IMR-90 (cell line): Measurements from ENCODE around the gene KLF17. TPM values are rescaled to one million over a fixed set of nuclear protein-coding genes. Genes with fewer than 3 reads are reported as not detected.

Experiments
- ATAC-seq: fragments of 200-7000 bp; cut with Tn5 transposase; 2 replicates; pipeline ENCODE4 v1.9.1; 2020; ENCODE audit warnings: low read depth, mild to moderate bottlenecking, moderate library complexity
- BruUV-seq: library from RNA; stranded (reverse); fragments of 400-500 nt; replicated peaks from 2 replicates; lab custom pipeline; 2021; lab: Mats Ljungman, UMichigan
- CTCF ChIA-PET: fragments of 300-600 bp; formaldehyde crosslinking; extraction: SDS; loops from one replicate; lab custom pipeline; 2021; ENCODE audit warnings: antibody characterized with exemption; lab: Yijun Ruan, JAX
- POLR2A ChIA-PET: fragments of 300-600 bp; sonication (Branson Sonifier 250); formaldehyde crosslinking; loops from one replicate; lab custom pipeline; 2022; ENCODE audit warnings: antibody characterized with exemption; ENCODE audit not compliant: unreplicated experiment; lab: Charles Lee
- DNase-seq: peaks from one replicate; pipeline ENCODE4 v3.0.0; 2013
- H2AFZ ChIP-seq: replicated peaks from 2 replicates; pipeline ENCODE3; 2013; ENCODE audit warnings: low read length, mild to moderate bottlenecking; ENCODE audit not compliant: poor library complexity
- H2AK5ac ChIP-seq: 2 replicates; pipeline ENCODE4 v1.6.1; 2013; ENCODE audit warnings: low read depth, low read length, inconsistent platforms
- H2AK9ac ChIP-seq: replicated peaks from 2 replicates; pipeline ENCODE3; 2013; ENCODE audit warnings: mild to moderate bottlenecking, low read depth, low read length, moderate library complexity; ENCODE audit not compliant: poor library complexity
- H2BK120ac ChIP-seq: 2 replicates; pipeline ENCODE4 v1.6.1; 2013; ENCODE audit warnings: low read depth, low read length, inconsistent platforms
- H2BK15ac ChIP-seq: 3 replicates; pipeline ENCODE4 v1.6.1; 2013; ENCODE audit warnings: low read depth, low read length, inconsistent platforms
- H2BK20ac ChIP-seq: 2 replicates; pipeline ENCODE4 v1.6.1; 2013; ENCODE audit warnings: low read depth, mild to moderate bottlenecking, inconsistent platforms, low read length, moderate library complexity
- H2BK5ac ChIP-seq: 2 replicates; pipeline ENCODE4 v1.6.1; 2013; ENCODE audit warnings: mild to moderate bottlenecking, low read depth, low read length, inconsistent platforms; ENCODE audit not compliant: poor library complexity, severe bottlenecking
- H3K14ac ChIP-seq: replicated peaks from 2 replicates; pipeline ENCODE4 v1.6.1; 2013; ENCODE audit warnings: low read depth, low read length, inconsistent platforms
- H3K18ac ChIP-seq: 2 replicates; pipeline ENCODE4 v1.6.1; 2013; ENCODE audit warnings: low read depth, low read length, control low read depth
- H3K23ac ChIP-seq: 2 replicates; pipeline ENCODE4 v1.6.1; 2013; ENCODE audit warnings: low read depth, low read length, inconsistent platforms
- H3K27ac ChIP-seq: 2 replicates; pipeline ENCODE4 v1.5.1; 2013; ENCODE audit warnings: mild to moderate bottlenecking, control low read depth, low read length; ENCODE audit not compliant: insufficient read depth
- H3K27me3 ChIP-seq: 2 replicates; pipeline ENCODE4 v1.6.1; 2013; ENCODE audit warnings: low read length; ENCODE audit not compliant: control insufficient read depth, insufficient read depth
- H3K36me3 ChIP-seq: 2 replicates; pipeline ENCODE4 v1.6.1; 2013; ENCODE audit warnings: low read length, mixed read lengths; ENCODE audit not compliant: control insufficient read depth, insufficient read depth
- H3K4ac ChIP-seq: 2 replicates; pipeline ENCODE4 v1.6.1; 2013; ENCODE audit warnings: low read depth, low read length, inconsistent platforms
- H3K4me1 ChIP-seq: 2 replicates; pipeline ENCODE4 v1.6.1; 2013; ENCODE audit warnings: low read length, mixed read lengths; ENCODE audit not compliant: control insufficient read depth, insufficient read depth
- H3K4me2 ChIP-seq: 2 replicates; pipeline ENCODE4 v1.6.1; 2013; ENCODE audit warnings: low read depth, mild to moderate bottlenecking, control low read depth, low read length, moderate library complexity
- H3K4me3 ChIP-seq: 2 replicates; pipeline ENCODE4 v1.5.1; 2013; ENCODE audit warnings: low read depth, mild to moderate bottlenecking, control low read depth, low read length, moderate library complexity; ENCODE audit not compliant: insufficient read depth
- H3K56ac ChIP-seq: 2 replicates; pipeline ENCODE4 v1.6.1; 2013; ENCODE audit warnings: low read length, inconsistent platforms; ENCODE audit not compliant: insufficient read depth; ENCODE audit errors: extremely low read depth
- H3K79me1 ChIP-seq, 2 experiments: 2 replicates each; pipeline ENCODE4 v1.6.1; 2013; ENCODE audit warnings: low read length in 2 of 2, inconsistent platforms in 1 of 2, low read depth in 1 of 2
- H3K9ac ChIP-seq: 2 replicates; pipeline ENCODE4 v1.6.1; 2013; ENCODE audit warnings: low read depth, low read length, control low read depth
- H3K9me1 ChIP-seq: 2 replicates; pipeline ENCODE4 v1.6.1; 2013; ENCODE audit warnings: low read length, inconsistent platforms; ENCODE audit not compliant: insufficient read depth
- H3K9me3 ChIP-seq: 2 replicates; pipeline ENCODE4 v1.6.1; 2013; ENCODE audit warnings: low read length; ENCODE audit not compliant: control insufficient read depth, insufficient read depth
- H4K20me1 ChIP-seq: 2 replicates; pipeline ENCODE4 v1.6.1; 2013; ENCODE audit warnings: low read length, inconsistent platforms; ENCODE audit not compliant: insufficient read depth
- H4K5ac ChIP-seq: 2 replicates; pipeline ENCODE4 v1.6.1; 2013; ENCODE audit warnings: mild to moderate bottlenecking, low read depth, low read length, control low read depth
- H4K8ac ChIP-seq, 2 experiments: 2 replicates each; pipeline ENCODE4 v1.6.1; 2013; ENCODE audit warnings: low read depth in 2 of 2, low read length in 2 of 2, control low read depth in 1 of 2, inconsistent platforms in 1 of 2
- H4K91ac ChIP-seq: 2 replicates; pipeline ENCODE4 v1.6.1; 2013; ENCODE audit warnings: low read depth, low read length, inconsistent platforms; ENCODE audit not compliant: insufficient read depth
- BHLHE40 ChIP-seq: fragments of 150-350 bp; IDR thresholded peaks from 2 replicates; pipeline ENCODE4 v1.6.1; 2016; ENCODE audit warnings: mild to moderate bottlenecking, low read depth, low read length
- CHD1 ChIP-seq: IDR thresholded peaks from 2 replicates; pipeline ENCODE4 v1.6.1; 2012; ENCODE audit warnings: low read depth, low read length, improper control_type of control experiment
- FOS ChIP-seq: fragments of 150-350 bp; IDR thresholded peaks from 2 replicates; pipeline ENCODE4 v1.6.1; 2016; ENCODE audit warnings: low read depth, low read length
- MAZ ChIP-seq: IDR thresholded peaks from 2 replicates; pipeline ENCODE4 v1.6.1; 2012; ENCODE audit warnings: low read depth, mild to moderate bottlenecking, low read length, improper control_type of control experiment, moderate library complexity, borderline replicate concordance
- NFE2L2 ChIP-seq: fragments of 150-350 bp; IDR thresholded peaks from 2 replicates; pipeline ENCODE4 v1.6.1; 2016; ENCODE audit warnings: low read depth, mild to moderate bottlenecking, low read length
- dilution Hi-C: fragments of 300-500 bp; cut with HindIII; formaldehyde crosslinking; loops from one replicate; pipeline ENCODE4 v1.14.3; 2018; ENCODE audit warnings: low sequenced_read_pairs; ENCODE audit not compliant: unreplicated experiment
- in situ Hi-C: fragments of 300-500 bp; cut with MboI; formaldehyde crosslinking; loops from 3 replicates; pipeline ENCODE4 v1.14.3; 2019; ENCODE audit warnings: low sequenced_read_pairs, inconsistent platforms, mixed read lengths
- intact Hi-C: fragments of 100-400 bp; cut with micrococcal nuclease; formaldehyde crosslinking; loops from 2 replicates; pipeline ENCODE4 v1.10.0; 2022
- polyA plus RNA-seq, 3 experiments: library from polyadenylated mRNA; depleted of rRNA; stranded (reverse); fragments of >200 nt; gene quantifications; 2 replicates each; pipeline ENCODE4 v1.2.3, GENCODE V29; 2012; ENCODE audit warnings: low replicate concordance in 1 of 3
- total RNA-seq: library from RNA; depleted of rRNA; stranded (reverse); fragments of >200 nt; gene quantifications from 2 replicates; pipeline ENCODE4 v1.2.3, GENCODE V29; 2012

Gene KLF17
- total and polyA plus RNA-seq, 2 of the 4 experiments (the other 2 are of a cell fraction), result 0.17 to 0.36 TPM

GRCh38 chr1:44072204-44072603 is 46.4 kb upstream of the KLF17 start:
- ChIA-PET CTCF (interaction anchor here (0.5 kb wide), 1 partner anchor 9 kb away, joined by 4 read pairs; no protein-coding TSS in a partner anchor), POLR2A (no interaction called here)
- peak overlapping the region; percentile 67; the same call in 1 of the 2 replicates for H3K14ac ChIP-seq
- peaks cover 13% of the 10 kb centered on the region for H3K4me1 ChIP-seq
- no peaks in the 10 kb centered on the region for H3K36me3 ChIP-seq
- no peak overlapping the region for H2AFZ ChIP-seq
- H2AK5ac ChIP-seq, result no peak overlapping the region
- H4K5ac ChIP-seq, result no peak overlapping the region
- H3K9ac ChIP-seq, result no peak overlapping the region
- intact Hi-C loops, result no loop called here
- H2BK20ac ChIP-seq, result peak overlapping the region; percentile 22; the same call in 1 of the 2 replicates
- H3K56ac ChIP-seq, result no peak overlapping the region
- H3K9me3 ChIP-seq, result no peaks in the 10 kb centered on the region
- no peak overlapping the region for H2BK5ac ChIP-seq
- no peaks in the 10 kb centered on the region for H4K20me1 ChIP-seq
- no peak overlapping the region for H2AK9ac ChIP-seq
- ATAC-seq (peak; percentile 88), DNase-seq (peak; percentile 98)
- peak overlapping the region; percentile 28; the same call in 1 of the 2 replicates for H3K18ac ChIP-seq
- no peak overlapping the region for H2BK120ac ChIP-seq
- H3K27me3 ChIP-seq, result no peaks in the 10 kb centered on the region
- H3K4ac ChIP-seq, result no peak overlapping the region
- TF ChIP-seq FOS, result peak; percentile 80; the same call in 1 of the 2 replicates
- TF ChIP-seq MAZ, result peak; percentile 48; the same call in 1 of the 2 replicates
- TF ChIP-seq NFE2L2, result no peak
- peak; percentile 53 for TF ChIP-seq BHLHE40
- TF ChIP-seq CHD1, result no peak
- in situ Hi-C loops, result no loop called here
- no peak overlapping the region for H3K27ac ChIP-seq
- dilution Hi-C loops, result no loop called here
- H3K23ac ChIP-seq, result no peak overlapping the region
- H2BK15ac ChIP-seq, result no peak overlapping the region
- no peaks in the 10 kb centered on the region for H3K79me1 ChIP-seq
- H3K4me2 ChIP-seq, result no peak overlapping the region
- no peak overlapping the region for H4K91ac ChIP-seq
- no TSS peak for BruUV-seq
- no peak overlapping the region for H4K8ac ChIP-seq
- H3K9me1 ChIP-seq, result peaks cover 7% of the 10 kb centered on the region; the same call in 1 of the 2 replicates
- no peak overlapping the region for H3K4me3 ChIP-seq
